ENCODE measurements around the gene KRT73.

KRT73 gene

DNA sequence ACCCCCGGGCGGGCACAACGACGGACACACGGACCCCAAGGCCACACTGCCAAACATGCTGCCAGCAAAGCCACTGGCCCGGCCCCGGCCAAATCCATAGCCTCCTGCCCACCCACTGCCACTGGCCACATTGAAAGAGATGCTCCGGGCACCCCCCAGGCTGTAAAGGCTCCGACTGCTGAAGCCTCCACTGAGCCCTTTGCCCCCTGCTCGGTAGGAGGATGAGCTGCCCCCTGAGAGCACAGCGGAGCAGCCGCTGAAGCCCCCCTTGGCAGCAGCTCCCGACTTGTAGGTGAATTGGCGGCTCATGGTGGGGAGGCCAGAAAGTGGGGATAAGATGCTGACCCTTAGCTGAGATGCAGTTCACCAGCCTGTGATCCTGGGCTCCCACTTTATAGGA, at the start of gene KRT73:
TSS of gene KRT73 (minus strand) at position 344 of the 400 bp plus-strand sequence. CDS start at position 309, 35 bp downstream.
- no peak for DNase-seq (ENCODE audit: low read depth, low spot score)

DNA sequence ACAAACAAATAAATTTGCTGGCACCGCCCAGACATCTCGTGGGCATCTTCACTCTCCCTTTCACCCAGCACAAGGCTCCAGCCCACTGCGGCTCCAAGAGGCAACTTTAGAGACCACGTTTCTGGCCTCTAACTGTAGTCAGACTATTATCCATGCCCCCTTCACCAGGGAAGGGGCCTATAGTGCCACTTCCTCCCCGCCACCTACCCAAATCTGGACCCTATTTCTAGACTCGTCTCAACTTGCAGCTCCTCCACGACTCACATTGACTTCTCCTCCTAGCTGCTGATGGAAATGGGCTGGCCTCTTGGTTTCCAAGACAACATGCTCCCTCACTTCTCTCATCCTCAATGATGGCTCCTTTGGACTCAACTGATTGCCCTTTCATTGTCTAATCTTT, 49.6 kb upstream of the KRT73 start:
- no peak for DNase-seq (ENCODE audit: low read depth, low spot score)

DNA sequence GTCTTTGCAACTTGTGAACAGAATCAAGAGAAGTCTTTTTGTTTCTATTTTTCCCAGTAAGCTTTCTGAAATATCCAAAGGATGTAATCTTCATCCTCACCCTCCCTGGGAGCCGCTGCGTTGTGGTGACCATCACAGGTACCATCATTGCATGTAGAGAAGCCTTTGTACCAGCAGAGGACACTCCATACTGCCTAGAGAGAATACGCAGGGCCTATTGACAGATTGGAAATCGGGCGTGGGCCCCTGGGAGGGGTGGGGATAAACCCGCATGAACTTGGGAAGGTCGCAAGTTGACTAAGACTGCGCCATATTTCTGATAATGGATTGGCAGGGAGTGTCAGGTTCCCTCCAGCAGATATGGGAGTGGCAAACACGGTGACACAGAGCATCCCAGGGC, 49.1 kb upstream of the KRT73 start:
- no peak for DNase-seq (ENCODE audit: low read depth, low spot score)

DNA sequence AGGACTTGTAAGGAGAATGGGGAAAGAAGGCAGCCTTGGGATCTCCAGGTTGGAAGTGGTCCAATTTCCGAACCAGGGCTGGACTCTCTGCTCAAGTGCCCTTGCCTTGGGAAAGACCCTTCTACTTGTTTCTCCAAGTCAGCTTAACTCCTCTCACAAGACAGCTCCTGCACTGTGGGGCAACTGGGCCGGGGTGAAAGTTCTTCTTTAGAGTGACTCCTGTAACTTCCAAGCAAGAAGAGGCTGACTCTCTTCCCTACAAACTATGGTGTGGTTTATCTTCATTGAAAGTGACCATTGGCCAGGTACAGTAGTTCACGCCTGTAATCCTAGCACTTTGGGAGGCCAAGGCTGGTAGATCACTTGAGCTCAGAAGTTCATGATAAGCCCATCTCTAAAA, 48.1 kb upstream of the KRT73 start:
- no peak for DNase-seq (ENCODE audit: low read depth, low spot score)

DNA sequence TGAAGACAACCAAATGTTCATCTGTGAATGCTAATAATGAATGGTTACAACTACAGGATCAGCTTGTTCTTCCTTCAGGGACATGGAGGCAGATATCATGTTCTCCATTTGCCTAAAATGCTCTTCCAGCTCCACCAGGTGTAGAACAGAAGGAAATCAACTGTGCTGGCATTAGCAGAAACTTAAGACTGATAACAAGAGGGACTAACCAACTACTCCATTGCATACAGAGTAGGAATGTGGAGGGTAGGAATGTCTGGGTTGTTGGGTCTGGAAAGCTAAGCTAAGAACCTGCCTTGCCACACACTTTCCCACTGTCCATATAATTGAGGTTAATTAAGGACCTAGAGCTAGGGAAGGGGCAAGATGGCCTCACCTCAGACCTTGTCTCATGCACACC, 45.1 kb upstream of the KRT73 start:
- DNase-seq (ENCODE audit: low read depth, low spot score), result no peak

DNA sequence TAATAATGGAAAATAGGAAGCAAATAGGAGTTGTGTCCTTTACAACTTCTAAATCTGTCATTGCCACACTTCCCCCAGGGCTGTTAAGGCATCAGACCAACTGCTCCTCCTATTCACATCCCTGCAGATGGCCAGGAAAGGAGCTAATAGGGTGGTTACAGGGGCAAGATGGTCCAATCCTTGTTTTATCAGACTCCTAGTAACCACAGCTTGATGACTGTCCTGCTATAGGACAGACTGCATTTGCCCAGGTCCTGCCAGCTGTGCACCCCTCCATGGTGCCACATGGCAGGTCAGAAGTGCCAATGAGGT, 44.5 kb upstream of the KRT73 start:
- no peak for DNase-seq (ENCODE audit: low read depth, low spot score)

DNA sequence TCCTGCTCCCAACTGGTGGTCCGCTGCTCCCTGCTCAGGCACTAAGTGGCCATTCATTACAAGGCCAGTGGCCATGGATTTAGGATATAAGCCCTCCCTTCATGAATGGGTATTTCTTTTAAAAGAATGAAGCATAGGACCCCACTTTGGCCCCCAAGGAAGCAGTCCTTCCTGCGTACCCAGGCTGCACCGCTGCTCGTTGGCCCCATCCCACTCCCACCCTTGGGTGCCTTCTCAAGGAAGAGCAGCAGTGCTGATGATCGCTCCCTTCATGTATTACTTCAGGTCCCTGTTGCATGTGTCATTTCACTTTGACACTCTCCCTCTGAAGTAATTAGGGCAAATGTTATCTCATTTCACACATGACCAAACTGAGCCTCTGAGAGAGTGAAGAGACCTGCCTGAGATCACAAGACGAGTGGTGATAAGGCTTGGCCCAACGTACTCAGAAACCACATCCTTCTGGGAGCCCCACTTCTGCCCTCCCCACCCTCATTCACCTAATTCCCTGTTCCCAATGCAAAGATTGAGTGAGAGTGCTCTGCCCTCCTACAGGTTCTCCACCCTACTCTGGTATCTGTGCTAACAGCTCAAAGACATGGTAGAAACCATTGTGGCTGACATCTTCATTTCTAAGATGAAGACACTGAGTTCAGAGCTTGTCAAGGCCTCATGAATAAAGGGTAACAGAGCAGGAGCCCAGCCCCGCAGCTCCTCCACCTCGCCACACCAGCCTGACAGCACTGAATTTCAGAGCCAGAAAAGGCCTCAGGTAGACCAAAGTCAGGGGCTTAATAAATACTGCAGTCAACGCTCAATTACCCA, 43.9 kb upstream of the KRT73 start:
- DNase-seq (ENCODE audit: low read depth, low spot score), result no peak

DNA sequence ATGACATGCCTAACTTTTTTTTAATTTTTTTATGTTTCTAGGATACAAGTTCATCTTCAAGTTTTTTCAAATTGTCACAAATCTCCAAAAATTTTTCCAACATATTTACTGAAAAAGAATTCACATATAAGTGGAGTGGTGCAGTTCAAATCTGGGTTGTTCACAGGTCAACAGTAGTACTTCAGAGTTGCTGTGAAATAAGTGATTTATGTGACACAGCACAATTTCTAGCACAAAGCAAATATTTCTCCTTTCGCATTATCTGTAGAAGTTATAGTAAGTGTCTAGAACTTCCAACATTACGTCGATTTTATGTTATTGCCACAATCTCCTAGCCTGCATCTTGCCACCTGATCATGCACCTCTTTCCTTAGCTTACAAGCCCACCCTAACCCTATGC, 43.3 kb upstream of the KRT73 start:
- DNase-seq (ENCODE audit: low read depth, low spot score), result no peak

DNA sequence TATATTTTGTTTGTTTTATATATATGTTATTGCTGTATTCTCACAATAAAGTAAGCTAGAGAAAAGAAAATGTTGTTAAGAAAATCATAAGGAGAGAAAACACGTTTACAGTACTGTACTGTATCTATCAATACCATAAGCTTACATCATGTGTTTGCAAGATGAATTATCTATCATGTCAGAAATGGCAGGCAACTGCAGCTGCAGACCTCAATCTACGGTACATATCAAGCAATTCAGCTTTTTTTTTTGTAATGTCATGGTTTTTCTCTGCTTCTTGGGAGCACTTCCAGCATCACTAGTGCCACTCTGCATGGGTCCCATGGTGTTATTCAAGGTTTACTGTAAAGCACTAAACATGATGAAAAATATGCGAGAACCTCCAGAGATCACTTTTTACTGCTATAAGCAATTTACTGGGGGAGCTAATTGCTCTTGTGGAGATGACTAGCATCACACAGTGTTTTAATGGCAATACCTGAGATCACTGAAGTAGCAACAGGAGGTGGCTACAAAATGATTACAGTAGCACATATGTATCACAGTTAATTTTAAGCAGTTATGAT, 42.7 kb upstream of the KRT73 start:
- DNase-seq (ENCODE audit: low read depth, low spot score), result no peak

DNA sequence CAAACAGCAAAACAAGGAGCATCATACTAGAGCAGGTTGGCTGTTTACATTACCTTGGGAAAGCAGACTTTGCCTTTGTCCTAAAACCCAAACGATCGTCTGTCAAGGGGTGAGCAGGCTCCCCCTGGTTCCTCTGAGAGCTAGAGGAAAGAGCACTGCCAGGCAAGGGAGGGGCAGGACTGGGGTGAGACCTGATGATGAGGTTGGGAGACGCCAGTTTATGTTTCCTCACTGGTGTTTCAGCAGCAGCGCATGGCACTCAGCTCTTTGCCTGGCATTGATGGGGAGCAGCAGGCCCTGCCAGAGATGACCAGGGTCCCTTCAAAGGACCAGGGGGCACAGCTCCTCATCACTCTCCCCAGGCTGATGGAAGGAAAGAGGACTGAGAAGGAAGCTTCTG, 41.6 kb upstream of the KRT73 start:
- no peak for DNase-seq (ENCODE audit: low read depth, low spot score)

DNA sequence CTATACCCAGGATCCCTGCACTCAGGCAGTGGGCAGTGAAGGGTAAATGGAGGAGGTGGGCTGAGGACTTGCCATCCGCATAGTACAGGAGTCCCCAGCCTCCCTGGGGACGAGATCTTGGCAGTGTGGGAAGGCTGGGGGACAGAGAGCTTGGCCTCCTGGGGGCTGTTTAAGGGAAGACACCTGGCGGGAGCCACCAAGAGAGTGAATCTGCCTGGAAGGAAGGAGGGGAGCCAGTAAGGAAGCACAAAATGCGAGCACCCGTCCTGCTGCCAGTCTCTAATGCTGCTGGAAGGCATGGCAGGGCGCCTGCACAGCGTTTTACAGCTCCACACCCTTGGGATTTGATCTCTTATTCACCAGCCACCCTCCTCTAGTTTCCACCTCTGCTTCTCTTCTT, 41.0 kb upstream of the KRT73 start:
- DNase-seq (ENCODE audit: low read depth, low spot score), result no peak

DNA sequence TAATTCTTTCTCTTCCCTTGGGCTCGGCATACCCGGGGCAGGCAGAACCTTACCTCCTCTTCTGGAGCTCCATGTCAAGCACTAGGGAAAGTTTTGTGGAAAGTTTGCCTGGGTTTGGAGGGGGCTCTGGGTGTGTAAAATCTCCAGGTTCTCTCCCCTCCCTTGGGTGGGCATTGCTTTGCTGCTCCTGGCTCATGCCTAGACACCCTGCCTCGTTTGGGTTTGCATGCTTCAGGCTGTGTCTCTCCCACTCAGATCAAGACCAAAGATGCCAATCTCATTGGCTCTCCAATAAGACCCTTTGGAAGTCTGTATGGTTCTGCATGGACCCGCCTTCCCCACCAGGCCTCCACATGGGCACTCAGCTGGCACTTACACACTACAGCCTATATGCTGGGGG, 39.8 kb upstream of the KRT73 start:
- no peak for DNase-seq (ENCODE audit: low read depth, low spot score)

DNA sequence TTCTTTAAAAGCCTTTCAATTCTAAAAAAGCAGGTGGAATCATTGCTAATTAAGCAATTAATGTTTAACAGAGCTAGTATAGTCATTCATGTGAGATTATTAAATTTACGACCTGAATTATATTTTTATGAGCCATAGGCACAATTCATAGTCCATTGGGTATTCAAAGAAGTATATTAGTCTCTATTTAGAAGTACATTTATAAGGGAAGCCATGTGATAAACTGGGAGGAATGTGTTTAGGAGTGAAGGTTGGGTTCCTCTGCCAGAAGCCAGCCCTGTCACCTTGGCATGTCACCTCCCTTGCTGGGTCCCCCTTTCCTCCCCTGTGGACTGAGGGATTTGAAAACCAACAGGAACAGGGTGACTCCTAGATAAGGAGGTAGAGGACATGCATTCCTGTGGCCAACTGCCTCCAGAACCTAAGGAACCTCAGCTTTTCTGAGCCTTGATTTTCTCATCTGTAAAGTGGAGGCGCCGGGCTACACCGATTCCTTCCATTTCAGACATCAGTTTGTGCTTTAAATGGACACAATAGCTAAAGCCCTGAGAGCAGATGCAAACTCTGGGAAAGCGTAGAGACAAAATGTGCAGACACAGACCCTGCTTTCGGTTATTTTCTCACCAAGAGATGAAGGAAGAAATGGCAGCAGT, 39.0 kb upstream of the KRT73 start:
- DNase-seq (ENCODE audit: low read depth, low spot score), result no peak

DNA sequence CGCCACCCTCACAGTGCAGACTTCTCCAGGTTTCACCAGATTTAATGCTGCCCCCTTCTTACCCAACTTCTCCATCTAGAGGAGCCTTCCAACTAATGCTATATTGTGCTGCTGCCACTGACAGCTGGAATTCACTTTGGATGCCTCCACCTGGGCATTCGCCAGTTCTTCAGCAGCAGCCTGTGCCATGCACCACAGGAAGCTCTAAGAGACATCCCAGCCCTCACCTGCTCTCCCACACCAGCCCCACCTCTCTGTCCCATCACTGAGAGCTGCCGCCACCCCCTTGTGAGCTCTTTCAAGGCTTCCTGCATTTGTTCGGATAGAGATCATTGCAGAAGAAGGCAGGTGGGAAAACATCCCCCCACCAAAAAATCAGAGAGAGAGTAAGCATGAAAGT, 38.3 kb upstream of the KRT73 start:
- no peak for DNase-seq (ENCODE audit: low read depth, low spot score)

DNA sequence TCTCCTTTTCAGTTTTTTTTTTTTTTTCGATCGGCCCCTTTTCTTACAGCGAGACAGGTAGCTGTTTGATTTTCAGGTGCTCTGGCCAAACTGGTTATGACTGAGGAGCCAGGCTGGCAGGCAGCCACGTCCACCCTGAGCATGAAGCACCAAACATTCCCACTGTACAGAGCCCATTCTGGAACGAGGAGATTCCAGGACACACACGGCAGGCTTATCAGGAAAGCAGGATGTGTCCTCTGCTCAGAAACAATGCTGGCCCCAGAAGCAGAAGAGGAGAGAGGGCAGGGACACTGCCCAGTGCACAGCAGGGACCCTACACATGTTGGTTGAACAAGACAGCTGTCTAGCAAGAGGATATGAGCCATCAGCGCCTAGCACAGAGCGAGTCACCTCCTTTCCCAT, 37.4 kb upstream of the KRT73 start:
- DNase-seq (ENCODE audit: low read depth, low spot score), result no peak

DNA sequence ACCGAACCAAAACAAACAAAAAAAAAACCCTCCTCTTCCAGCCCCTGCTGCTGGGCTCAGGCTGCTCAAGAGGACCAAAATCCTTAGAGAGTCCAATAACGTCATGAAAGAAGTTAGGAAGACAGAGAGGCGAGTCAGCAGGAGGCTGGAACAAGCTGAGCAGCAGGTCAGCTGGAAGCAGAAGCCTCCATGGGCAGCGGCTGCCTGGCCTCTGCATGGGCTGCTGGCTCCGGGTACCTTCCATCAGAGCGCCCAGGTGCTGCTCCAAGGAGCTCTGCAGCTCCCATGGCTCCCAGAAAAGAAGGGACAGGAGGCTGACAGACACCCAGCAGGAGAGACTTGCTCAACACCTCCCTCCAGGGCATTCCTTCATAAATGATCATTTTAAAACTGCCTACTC, 36.9 kb upstream of the KRT73 start:
- DNase-seq (ENCODE audit: low read depth, low spot score), result no peak

DNA sequence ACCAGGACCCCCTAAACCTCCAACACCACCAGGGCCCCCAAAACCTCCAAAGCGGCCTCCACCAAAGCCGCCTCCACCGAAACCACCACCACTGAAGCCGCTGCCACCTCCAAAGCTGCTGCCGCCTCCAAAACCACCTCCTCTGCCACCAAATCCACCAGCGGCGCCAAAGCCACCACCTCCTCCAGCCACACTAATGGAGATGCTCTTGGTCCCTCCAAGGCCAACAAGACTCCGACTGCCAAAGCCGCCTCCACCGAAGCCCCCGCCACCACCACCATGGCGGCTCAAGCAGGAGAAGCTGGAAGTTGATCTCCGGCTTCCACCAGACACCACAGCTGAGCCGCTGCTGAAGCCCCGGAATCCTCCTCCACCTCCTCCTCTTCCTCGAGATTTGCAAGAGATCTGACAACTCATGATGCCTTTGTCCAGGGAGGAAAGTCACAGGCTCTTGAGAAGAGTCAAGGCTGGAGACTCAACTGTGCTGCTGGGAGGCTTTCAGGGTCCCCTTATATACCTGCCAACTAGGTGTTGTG, 33.4 kb upstream of the KRT73 start, which contains the start of gene KRT2:
TSS of gene KRT2 (minus strand) at position 486 of the 536 bp plus-strand sequence. CDS start at position 417, 69 bp downstream.
- DNase-seq (ENCODE audit: low read depth, low spot score), result no peak

DNA sequence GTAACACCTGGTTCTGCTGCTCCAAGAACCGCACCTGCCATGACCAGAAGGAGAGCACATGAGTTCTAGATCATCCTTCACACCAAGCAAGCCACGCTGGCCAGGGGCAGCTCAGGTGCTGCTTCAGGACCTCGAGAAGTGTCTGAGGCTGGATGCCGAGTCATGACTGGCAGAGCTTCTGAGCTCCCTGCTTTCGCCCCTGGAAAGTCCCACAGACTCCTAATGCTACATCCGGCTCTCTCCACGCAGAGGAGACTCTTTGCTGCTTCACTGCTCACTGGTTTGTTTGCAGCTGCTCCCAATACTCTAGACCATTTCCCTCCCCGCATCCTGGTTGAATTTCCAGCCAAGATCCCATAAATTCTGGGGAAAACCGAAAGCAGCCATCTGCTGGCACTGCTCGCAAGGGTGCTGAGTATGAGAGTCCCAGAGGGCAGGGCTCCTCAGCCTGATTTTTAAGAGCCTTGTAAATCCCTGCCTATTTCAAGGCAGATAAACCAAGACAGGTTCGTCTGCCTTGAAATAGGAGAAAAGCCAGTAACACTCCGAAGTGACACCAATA, 32.2 kb upstream of the KRT73 start:
- no peak for DNase-seq (ENCODE audit: low read depth, low spot score)

DNA sequence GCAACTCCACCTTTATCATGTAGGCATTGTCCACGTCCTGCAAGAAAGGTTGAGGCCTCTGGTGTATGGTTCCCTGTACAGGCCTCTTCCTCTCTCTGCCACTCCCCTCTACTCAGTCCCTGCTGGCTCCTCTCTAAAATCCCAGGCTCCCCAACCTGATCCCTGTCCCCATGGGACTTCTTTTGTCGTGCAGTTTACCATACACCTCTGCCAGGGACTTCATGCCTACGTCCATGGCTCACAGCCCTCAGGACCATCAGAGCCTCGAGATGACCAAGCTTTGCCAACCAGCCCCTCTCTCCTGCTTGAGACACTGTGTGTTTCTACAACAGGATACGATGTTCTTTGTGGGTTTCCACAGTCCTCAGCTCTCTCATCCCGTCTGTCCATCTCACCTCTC, 30.7 kb upstream of the KRT73 start:
- no peak for DNase-seq (ENCODE audit: low read depth, low spot score)

DNA sequence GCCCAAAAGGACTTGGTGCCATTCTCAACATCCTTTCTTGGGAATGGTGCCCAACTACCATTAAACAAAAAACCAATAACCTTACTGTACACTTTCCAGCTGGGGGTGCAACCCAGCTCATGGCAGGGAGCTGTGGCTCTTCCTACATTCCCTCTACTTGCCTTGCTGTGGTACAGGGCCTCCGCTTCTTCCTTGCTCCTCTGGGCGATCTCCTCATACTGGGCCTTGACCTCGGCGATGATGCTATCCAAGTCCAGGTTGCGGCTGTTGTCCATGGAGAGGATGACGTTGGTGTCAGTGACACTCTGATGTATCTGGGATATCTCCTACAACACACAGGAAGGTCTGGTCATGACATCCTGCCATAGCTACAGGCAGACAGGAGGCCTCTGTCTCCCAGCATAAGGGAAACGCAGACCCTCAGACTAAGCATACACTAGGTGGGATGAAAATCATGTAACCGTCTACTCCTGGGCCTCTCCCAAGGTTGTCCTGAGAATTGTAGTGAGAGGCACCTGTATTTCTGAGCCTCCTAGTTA, 29.7 kb upstream of the KRT73 start:
- DNase-seq (ENCODE audit: low read depth, low spot score), result no peak

DNA sequence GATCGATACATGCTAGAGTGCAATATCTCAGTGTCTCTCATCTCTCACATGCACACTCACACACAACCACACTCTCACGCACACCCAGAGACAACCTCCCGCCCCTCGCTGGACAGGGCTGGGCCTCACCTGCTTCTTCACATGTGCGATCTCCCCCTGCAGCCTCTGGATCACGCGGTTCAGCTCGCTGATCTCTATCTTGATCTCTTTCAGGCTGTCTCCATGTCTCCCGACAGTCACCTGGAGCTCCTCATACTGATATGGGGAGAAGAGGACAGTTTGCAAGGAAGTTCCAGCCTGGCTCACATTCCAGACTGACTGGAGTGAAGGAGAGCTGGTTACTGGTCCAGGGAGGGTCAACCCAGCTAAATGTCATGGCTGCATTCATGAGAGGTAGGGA, 29.2 kb upstream of the KRT73 start:
- DNase-seq (ENCODE audit: low read depth, low spot score), result no peak

DNA sequence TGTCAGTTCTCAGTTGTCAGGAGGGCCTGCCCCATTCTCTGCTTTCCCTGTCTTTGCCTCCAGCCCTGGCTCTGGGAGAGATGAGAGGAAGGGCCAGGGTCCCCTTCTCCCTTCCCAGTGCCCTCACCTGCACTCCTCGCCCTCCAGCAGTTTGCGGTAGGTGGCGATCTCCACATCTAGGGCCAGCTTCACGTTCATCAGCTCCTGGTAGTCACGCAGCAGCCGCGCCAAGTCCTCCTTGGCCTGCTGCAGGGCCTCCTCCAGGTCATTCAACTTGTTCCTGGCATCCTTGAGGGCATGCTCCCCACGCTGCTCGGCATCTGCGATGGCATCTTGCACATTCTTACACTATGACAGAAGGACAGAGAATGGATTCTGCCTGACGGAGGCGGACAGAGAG, 28.3 kb upstream of the KRT73 start:
- no peak for DNase-seq (ENCODE audit: low read depth, low spot score)
